DMS153 treated with DMSO at 0.1 percent for 48 hours (cell line): ENCODE results near the gene TCIRG1.
A peak's percentile ranks its signal among the peaks of the same experiment; 100 is the strongest.

Experiments used
- DNase-seq: peaks from one replicate; lab custom pipeline; 2025; ENCODE audit not compliant: unreplicated experiment; lab: John Stamatoyannopoulos, UW

The TCIRG1 gene

GRCh38 chr11:68017980-68018729 lies 20.7 kb upstream of the TCIRG1 start:
- DNase-seq: no peak

GRCh38 chr11:68018730-68019190 lies 20.1 kb upstream of the TCIRG1 start:
- no peak for DNase-seq

- DNase-seq: no peak
Measured at GRCh38 chr11:68019486-68019885, 19.3 kb upstream of the TCIRG1 start.

GRCh38 chr11:68020575-68020974 lies 18.2 kb upstream of the TCIRG1 start:
- DNase-seq: no peak

GRCh38 chr11:68021167-68021787 lies 17.5 kb upstream of the TCIRG1 start:
- no peak for DNase-seq

- DNase-seq: no peak
Measured at GRCh38 chr11:68022531-68022930, 16.3 kb upstream of the TCIRG1 start.

GRCh38 chr11:68024508-68024907 lies 14.3 kb upstream of the TCIRG1 start:
- no peak for DNase-seq

GRCh38 chr11:68025047-68025446 lies 13.8 kb upstream of the TCIRG1 start:
- DNase-seq: no peak

- DNase-seq: no peak
Measured at GRCh38 chr11:68026391-68027105, 12.3 kb upstream of the TCIRG1 start.

GRCh38 chr11:68027667-68028066 lies 11.2 kb upstream of the TCIRG1 start:
- DNase-seq: no peak

GRCh38 chr11:68028802-68029545 lies 9.9 kb upstream of the TCIRG1 start:
- DNase-seq: no peak

GRCh38 chr11:68030318-68031143 lies 8.3 kb upstream of the TCIRG1 start, which contains the start of gene NDUFS8:
Gene NDUFS8 (plus strand): TSS chr11:68030681. CDS start chr11:68032152, 1,471 bp downstream.
- peak; percentile 98 for DNase-seq

- DNase-seq: no peak
Measured at GRCh38 chr11:68031144-68031464, 7.7 kb upstream of the TCIRG1 start.

- no peak for DNase-seq
Measured at GRCh38 chr11:68032003-68032402, 6.8 kb upstream of the TCIRG1 start.

- no peak for DNase-seq
Measured at GRCh38 chr11:68032997-68033707, 5.7 kb upstream of the TCIRG1 start.

GRCh38 chr11:68033708-68034045 lies 5.1 kb upstream of the TCIRG1 start:
- DNase-seq: no peak

- DNase-seq: no peak
Measured at GRCh38 chr11:68035266-68035876, 3.5 kb upstream of the TCIRG1 start.

GRCh38 chr11:68036141-68036716 lies 2.6 kb upstream of the TCIRG1 start:
- DNase-seq: no peak

GRCh38 chr11:68036717-68037239 lies 2.0 kb upstream of the TCIRG1 start:
- no peak for DNase-seq
